HepG2 (cell line): ENCODE results near the gene PSIP1. TPM values are rescaled to one million over a fixed set of nuclear protein-coding genes. Genes with fewer than 3 reads are reported as not detected.

Source experiments
- ATAC-seq: fragments of 200-7000 bp; cut with Tn5 transposase; 3 replicates; pipeline ENCODE4 v1.9.1; 2020; ENCODE audit warnings: mild to moderate bottlenecking, moderate library complexity
- BruUV-seq: library from RNA; stranded (reverse); fragments of 400-500 nt; replicated peaks from 2 replicates; lab custom pipeline; 2021; lab: Mats Ljungman, UMichigan
- CTCF ChIA-PET: fragments of 300-600 bp; formaldehyde crosslinking; extraction: SDS; loops from one replicate; lab custom pipeline; 2021; ENCODE audit warnings: low total read pairs, inconsistent platforms, low intra/inter-chr PET ratio; lab: Yijun Ruan, JAX
- POLR2A ChIA-PET: fragments of 350-600 bp; sonication (Branson Sonifier 250); formaldehyde crosslinking; loops from one replicate; lab custom pipeline; 2020; ENCODE audit warnings: antibody characterized with exemption, inconsistent platforms; lab: Yijun Ruan, JAX
- DNase-seq: peaks from one replicate; pipeline ENCODE4 v3.0.0-alpha.2; 2015; ENCODE audit warnings: low spot score
- FAIRE-seq: peaks from 3 replicates; lab custom pipeline; 2011; peaks lifted over from hg19 to GRCh38; lab: Jason Lieb, UNC
- H2AFZ ChIP-seq: one replicate; pipeline ENCODE4 v1.6.1; 2011; ENCODE audit warnings: low read length, inconsistent platforms
- H3K27ac ChIP-seq: fragments of 300-600 bp; 3 replicates; pipeline ENCODE4 v1.8.0; 2011; ENCODE audit warnings: mixed run types, mild to moderate bottlenecking, mixed read lengths, low read length, inconsistent platforms; ENCODE audit not compliant: insufficient read depth; ENCODE audit errors: extremely low read length
- H3K27me3 ChIP-seq, 2 experiments: fragments of 200-600 bp in 1 of 2; 2 replicates in 1 of 2; 3 replicates in 1 of 2; pipeline versions ENCODE4 v1.6.0 to v1.8.0; 2011; ENCODE audit warnings: low read length in 2 of 2, mild to moderate bottlenecking in 2 of 2, moderate library complexity in 2 of 2, inconsistent platforms in 1 of 2; ENCODE audit not compliant: insufficient read depth in 2 of 2, control insufficient read depth in 1 of 2
- H3K36me3 ChIP-seq, 2 experiments: fragments of 200-600 bp in 1 of 2; replicated peaks in 1 of 2; 2 replicates in 1 of 2; 3 replicates in 1 of 2; pipeline versions ENCODE4 v1.5.1 to v1.8.0; 2011; ENCODE audit warnings: low read length in 2 of 2, inconsistent platforms in 1 of 2; ENCODE audit not compliant: insufficient read depth in 2 of 2, control insufficient read depth in 1 of 2
- H3K4me1 ChIP-seq: 2 replicates; pipeline ENCODE4 v1.5.1; 2012; ENCODE audit warnings: low read length, inconsistent platforms; ENCODE audit not compliant: insufficient read depth
- H3K4me2 ChIP-seq: 2 replicates; pipeline ENCODE4 v1.6.0; 2011; ENCODE audit warnings: low read depth, low read length, inconsistent platforms
- H3K4me3 ChIP-seq, 3 experiments: fragments of 200-600 bp in 1 of 3; sonication (generic), shearing (Covaris generic) in 1 of 3; replicated peaks in 1 of 3; 2 replicates each; pipeline ENCODE4 v1.5.1; 2011 to 2016; ENCODE audit warnings: low read length in 3 of 3, inconsistent platforms in 2 of 3, low read depth in 2 of 3, mild to moderate bottlenecking in 2 of 3, control low read depth in 1 of 3, mixed read lengths in 1 of 3; ENCODE audit not compliant: insufficient read depth in 1 of 3
- H3K79me2 ChIP-seq: one replicate; pipeline ENCODE4 v1.6.1; 2011; ENCODE audit warnings: low read length, inconsistent platforms; ENCODE audit not compliant: insufficient read depth
- H3K9ac ChIP-seq: 2 replicates; pipeline ENCODE4 v1.6.0; 2011; ENCODE audit warnings: mild to moderate bottlenecking, low read depth, low read length, inconsistent platforms; ENCODE audit not compliant: insufficient read depth
- H3K9me3 ChIP-seq: 2 replicates; pipeline ENCODE4 v1.5.1; 2012; ENCODE audit warnings: mild to moderate bottlenecking, low read length
- H4K20me1 ChIP-seq: 2 replicates; pipeline ENCODE4 v1.6.0; 2011; ENCODE audit warnings: inconsistent platforms, mild to moderate bottlenecking, low read length, moderate library complexity; ENCODE audit not compliant: insufficient read depth
- DZIP1 ChIP-seq: sonication (generic); formaldehyde crosslinking; IDR thresholded peaks from 2 replicates; pipeline ENCODE4 v1.5.0; 2020; ENCODE audit warnings: mild to moderate bottlenecking, missing genetic modification reagents
- E2F1 ChIP-seq: sonication (generic); formaldehyde crosslinking; IDR thresholded peaks from 2 replicates; pipeline ENCODE4 v1.5.0; 2020; ENCODE audit warnings: missing genetic modification reagents
- EEA1 ChIP-seq: sonication (generic); formaldehyde crosslinking; IDR thresholded peaks from 2 replicates; pipeline ENCODE4 v1.5.1; 2020; ENCODE audit warnings: mild to moderate bottlenecking, missing genetic modification reagents, borderline replicate concordance
- GZF1 ChIP-seq: sonication (generic); formaldehyde crosslinking; IDR thresholded peaks from 2 replicates; pipeline ENCODE4 v1.5.1; 2020; ENCODE audit warnings: mild to moderate bottlenecking, missing genetic modification reagents
- HDAC6 ChIP-seq: fragments of 200-600 bp; sonication (generic); IDR thresholded peaks from 2 replicates; pipeline ENCODE4 v1.7.0; 2017; ENCODE audit warnings: mild to moderate bottlenecking, antibody characterized with exemption, low read length, low read depth
- HNRNPL ChIP-seq: fragments of 200-400 bp; formaldehyde crosslinking; IDR thresholded peaks from 2 replicates; pipeline ENCODE4 v1.6.1; 2017; ENCODE audit warnings: mild to moderate bottlenecking, low read depth, low read length
- NCOR1 ChIP-seq: fragments of 200-600 bp; sonication (generic); IDR thresholded peaks from 2 replicates; pipeline ENCODE4 v1.7.0; 2017; ENCODE audit warnings: antibody characterized with exemption, low read length, borderline replicate concordance
- PRPF4 ChIP-seq: fragments of 200-400 bp; formaldehyde crosslinking; IDR thresholded peaks from 2 replicates; pipeline ENCODE4 v1.6.1; 2016; ENCODE audit warnings: low read length, low read depth; ENCODE audit not compliant: poor library complexity, severe bottlenecking
- SIX4 ChIP-seq: sonication (generic); formaldehyde crosslinking; IDR thresholded peaks from 2 replicates; pipeline ENCODE4 v1.4.0; 2020; ENCODE audit warnings: missing genetic modification reagents
- SP140L ChIP-seq: sonication (generic); formaldehyde crosslinking; IDR thresholded peaks from 2 replicates; pipeline ENCODE4 v1.4.0; 2020; ENCODE audit warnings: missing genetic modification reagents, borderline replicate concordance
- ZBTB7B ChIP-seq: sonication (generic); formaldehyde crosslinking; IDR thresholded peaks from 2 replicates; pipeline ENCODE4 v1.4.0; 2020; ENCODE audit warnings: missing genetic modification reagents
- ZNF224 ChIP-seq: sonication (generic); formaldehyde crosslinking; IDR thresholded peaks from 2 replicates; pipeline ENCODE4 v1.5.0; 2020; ENCODE audit warnings: mild to moderate bottlenecking, missing genetic modification reagents
- ZNF318 ChIP-seq: sonication (generic); formaldehyde crosslinking; IDR thresholded peaks from 2 replicates; pipeline ENCODE4 v1.4.0; 2020; ENCODE audit warnings: mild to moderate bottlenecking, missing genetic modification reagents
- ZNF839 ChIP-seq: sonication (generic); formaldehyde crosslinking; IDR thresholded peaks from 2 replicates; pipeline ENCODE4 v1.4.0; 2020; ENCODE audit warnings: missing genetic modification reagents, mild to moderate bottlenecking, borderline replicate concordance
- WGBS: methylation state at CpG from one replicate; pipeline ENCODE4 v1.1.6; 2017; ENCODE audit warnings: low lambda C conversion rate; 5-methylcytosine and 5-hydroxymethylcytosine counted together
- in situ Hi-C: cut with HindIII; loops from 2 replicates; pipeline ENCODE4 v1.10.0; 2017; ENCODE audit warnings: low pct_unique_long_range_greater_than_20kb; ENCODE audit not compliant: extremely low pct_ligation_motif_present
- intact Hi-C: fragments of 100-400 bp; cut with micrococcal nuclease; formaldehyde crosslinking; loops from one replicate; pipeline ENCODE4 v1.10.0; 2022; ENCODE audit not compliant: unreplicated experiment
- polyA plus RNA-seq, 8 experiments: library from polyadenylated mRNA; depleted of rRNA in 3 of 8; stranded (reverse) in 7 of 8; unstranded in 1 of 8; fragments of >200 nt; fragmentation: Illumina TruSeq in 4 of 8; extraction: Trizol in 4 of 8; gene quantifications; 2 replicates each; pipeline versions ENCODE4 v1.2.1 to v1.2.3, GENCODE V29; 2011 to 2016; ENCODE audit warnings: low read depth in 4 of 8, missing spikeins in 1 of 8, mixed read lengths in 1 of 8; ENCODE audit not compliant: insufficient read depth in 1 of 8
- total RNA-seq, 5 experiments: library from RNA; depleted of rRNA; stranded (reverse); fragments of >200 nt; fragmentation: Illumina TruSeq; extraction: Trizol; gene quantifications; 2 replicates each; pipeline ENCODE4 v1.2.3, GENCODE V29; 2016; ENCODE audit warnings: low read depth in 1 of 5

PSIP1 gene
- total and polyA plus RNA-seq, 2 of the 13 experiments (the other 11 are each of a cell fraction or from before 2014, with no cell fraction given): 12.6 to 46.4 TPM

GRCh38 chr9:15469406-15469805 is 41.4 kb downstream of the PSIP1 start:
- no TSS peak for BruUV-seq
- Histone ChIP-seq H3K9me3 (no peaks in the 10 kb centered on the region), H2AFZ (no peak overlapping the region), H3K9ac (no peak overlapping the region), H3K27me3 (no peaks in the 10 kb centered on the region), H3K4me3 (no peak overlapping the region), H3K4me1 (no peaks in the 10 kb centered on the region), H3K4me2 (no peak overlapping the region), H3K79me2 (no peaks in the 10 kb centered on the region), H3K36me3 (peaks cover 6 to 50% of the 10 kb centered on the region in 2 experiments; a peak in 4 of 5 replicates), H4K20me1 (no peaks in the 10 kb centered on the region), H3K27ac (no peak overlapping the region)
- DNase-seq: no peak
- POLR2A ChIA-PET: no interaction called here
- ATAC-seq: no peak
- in situ Hi-C loops (no loop called here), intact Hi-C loops (no loop called here)
- WGBS: 100% methylated on average over 1 of the region's 1 CpG
- CTCF ChIA-PET: no interaction called here
- FAIRE-seq: no peak
- TF ChIP-seq EEA1: no peak
- no peak for TF ChIP-seq NCOR1
- TF ChIP-seq HDAC6: no peak
- TF ChIP-seq ZNF839 (CRISPR knock-in tag): no peak
- no peak for TF ChIP-seq DZIP1 (CRISPR knock-in tag)
- TF ChIP-seq PRPF4: no peak
- no peak for TF ChIP-seq SIX4 (CRISPR knock-in tag)
- no peak for TF ChIP-seq ZBTB7B
- no peak for TF ChIP-seq HNRNPL
- TF ChIP-seq ZNF318 (CRISPR knock-in tag): no peak
- TF ChIP-seq SP140L: no peak
- no peak for TF ChIP-seq ZNF224 (CRISPR knock-in tag)
- TF ChIP-seq GZF1 (CRISPR knock-in tag): no peak
- no peak for TF ChIP-seq E2F1
